Breast epithelium (tissue), 4 donors: ENCODE measurements around the gene CRYBG2. TPM values are rescaled to one million over a fixed set of nuclear protein-coding genes. Genes with fewer than 3 reads are reported as not detected.

Experiments
- DNase-seq, 2 donors: peaks; one replicate each; pipeline ENCODE4 v3.0.0-alpha.2; 2019; ENCODE audit warnings: low spot score in 2 of 2
- H3K27ac ChIP-seq, 2 donors: fragments of 200-600 bp; sonication (generic) in 1 of 2; one replicate each; pipeline ENCODE4 v1.5.1; 2016 to 2019; ENCODE audit warnings: mild to moderate bottlenecking in 1 of 2
- H3K27me3 ChIP-seq, 2 donors: fragments of 200-600 bp; sonication (generic) in 1 of 2; one replicate each; pipeline versions ENCODE4 v1.5.1 to v1.6.0; 2017 to 2019; ENCODE audit warnings: control low read depth in 1 of 2, mild to moderate bottlenecking in 1 of 2
- H3K36me3 ChIP-seq: fragments of 200-600 bp; one replicate; pipeline ENCODE4 v1.5.1; 2019
- H3K4me1 ChIP-seq, 2 donors: fragments of 200-600 bp; sonication (generic); one replicate each; pipeline ENCODE4 v1.5.1; 2016 to 2019; ENCODE audit warnings: control low read depth in 1 of 2
- H3K4me3 ChIP-seq, 3 donors: fragments of 200-600 bp; sonication (generic); 1 replicate in 2 of 3; 2 replicates in 1 of 3; pipeline ENCODE4 v1.5.1; 2016 to 2019; ENCODE audit warnings: mild to moderate bottlenecking in 3 of 3, moderate library complexity in 2 of 3
- H3K9me3 ChIP-seq, 2 donors: fragments of 200-600 bp; sonication (generic) in 1 of 2; one replicate each; pipeline ENCODE4 v1.5.1; 2016 to 2019; ENCODE audit warnings: control low read depth in 1 of 2
- CTCF ChIP-seq, 3 donors: fragments of 450-650 bp; IDR thresholded peaks; one replicate each; pipeline ENCODE4 v1.5.1; 2016 to 2017; ENCODE audit warnings: antibody characterized with exemption in 3 of 3, mild to moderate bottlenecking in 3 of 3, moderate library complexity in 3 of 3
- POLR2A ChIP-seq: fragments of 450-650 bp; IDR thresholded peaks from one replicate; pipeline ENCODE4 v1.6.1; 2016; ENCODE audit warnings: antibody characterized with exemption, mild to moderate bottlenecking, moderate library complexity
- POLR2AphosphoS5 ChIP-seq, 3 donors: sonication (generic); formaldehyde crosslinking; IDR thresholded peaks; one replicate each; pipeline ENCODE4 v1.6.1; 2017; ENCODE audit warnings: antibody characterized with exemption in 3 of 3
- intact Hi-C: fragments of 100-400 bp; cut with DNase I; formaldehyde crosslinking; loops from one replicate; pipeline ENCODE4 v1.15.1; 2023; ENCODE audit warnings: low total_unique reads
- total RNA-seq, 3 donors: library from RNA; depleted of rRNA; stranded (reverse); fragments of >200 nt; gene quantifications; one replicate each; pipeline ENCODE4 v1.1.0, GENCODE V29; 2016

The CRYBG2 gene
- total RNA-seq, 3 donors from 2014 or later: 0.66 TPM; not detected in 2

DNA sequence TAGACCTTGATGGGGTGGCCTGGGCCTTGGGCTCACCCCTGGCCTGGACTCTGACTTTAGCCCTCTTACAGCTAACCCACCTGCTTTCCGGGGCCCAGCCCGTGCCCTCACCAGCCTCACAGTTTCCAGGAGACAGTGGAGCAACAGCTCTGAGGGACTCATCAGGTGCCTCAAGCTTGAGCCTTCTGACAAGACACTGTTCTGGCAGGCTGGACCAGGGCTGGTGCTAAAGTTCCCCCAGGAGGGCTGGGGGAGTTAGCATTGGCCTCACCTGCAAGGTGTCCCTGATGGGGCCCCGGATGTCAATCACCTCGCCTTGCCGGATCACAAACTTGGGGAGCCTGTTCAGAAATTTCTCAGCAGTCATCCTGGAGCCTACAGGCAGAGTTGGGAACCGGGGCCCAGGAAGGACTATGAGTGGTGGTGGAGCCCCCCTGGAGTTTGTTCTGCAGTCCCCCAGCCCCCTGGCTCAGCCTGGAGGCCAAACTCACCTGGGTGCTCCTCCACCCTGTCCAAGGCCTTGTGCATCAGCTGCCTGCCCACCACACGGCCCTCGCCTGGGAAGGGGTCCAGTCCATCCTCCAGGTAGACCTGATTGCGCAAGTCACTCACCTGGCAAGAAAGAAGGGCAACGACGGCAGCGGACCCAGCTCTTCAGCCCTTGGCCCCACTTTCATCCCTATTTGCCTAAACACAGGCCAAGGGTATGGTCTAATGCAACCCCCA lies 69.9 kb downstream of the CRYBG2 start:
- Histone ChIP-seq H3K27me3 (no peaks in the 10 kb centered on the region), H3K4me1 (peaks cover 4 to 8% of the 10 kb centered on the region in 2 donors), H3K27ac (peak overlapping the region; percentile 40 to 82), H3K9me3 (no peaks in the 10 kb centered on the region), H3K4me3 (no peak overlapping the region), H3K36me3 (no peaks in the 10 kb centered on the region)
- TF ChIP-seq CTCF (IDR thresholded peaks at IDR 0.05) (no peak), POLR2AphosphoS5 (IDR thresholded peaks at IDR 0.05) (no peak), POLR2A (no peak)
- intact Hi-C loops: no loop called here
- DNase-seq: no peak

DNA sequence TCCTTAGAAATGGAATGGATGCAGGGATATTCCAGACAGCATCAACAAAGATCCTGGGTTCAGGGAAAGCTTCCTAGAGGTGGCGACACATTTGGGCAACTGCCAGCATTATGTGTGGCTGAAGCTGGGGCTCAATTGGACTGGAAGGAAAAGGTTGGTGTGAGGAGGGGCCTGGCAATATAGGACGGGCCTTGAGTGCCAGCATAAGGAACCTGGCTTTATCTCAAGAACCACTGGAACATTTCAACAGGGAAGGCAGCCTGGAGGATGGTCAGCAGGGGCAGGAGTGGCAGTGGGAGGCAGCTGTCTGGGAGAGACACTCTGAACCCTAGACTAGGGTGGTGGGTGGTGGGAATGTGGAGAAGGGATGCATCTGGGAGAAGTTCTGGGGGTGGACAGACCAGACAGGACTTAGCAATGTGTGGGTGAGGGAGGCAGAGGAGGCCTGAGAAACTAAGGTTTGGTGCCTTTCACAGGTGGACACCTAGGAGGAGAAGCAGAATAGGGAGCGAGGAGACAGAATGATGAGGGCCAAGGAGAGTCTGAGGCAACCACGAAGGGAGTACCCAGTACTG lies 70.6 kb downstream of the CRYBG2 start:
- H3K4me1 ChIP-seq: peaks cover 6 to 12% of the 10 kb centered on the region in 2 donors
- H3K4me3 ChIP-seq: no peak overlapping the region
- peak overlapping the region; percentile 36 to 82 for H3K27ac ChIP-seq
- TF ChIP-seq CTCF (IDR thresholded peaks at IDR 0.05): no peak
- no peak for TF ChIP-seq POLR2AphosphoS5 (IDR thresholded peaks at IDR 0.05)
- TF ChIP-seq POLR2A: no peak
- H3K9me3 ChIP-seq: no peaks in the 10 kb centered on the region
- no peak for DNase-seq
- intact Hi-C loops: no loop called here
- no peaks in the 10 kb centered on the region for H3K27me3 ChIP-seq
- no peaks in the 10 kb centered on the region for H3K36me3 ChIP-seq

- intact Hi-C loops: no loop called here
- no peak for DNase-seq
- Histone ChIP-seq H3K4me3 (no peak overlapping the region), H3K27ac (no peak overlapping the region), H3K36me3 (no peaks in the 10 kb centered on the region), H3K4me1 (peaks cover 8 to 12% of the 10 kb centered on the region in 2 donors), H3K27me3 (no peaks in the 10 kb centered on the region), H3K9me3 (no peaks in the 10 kb centered on the region)
- TF ChIP-seq POLR2AphosphoS5 (IDR thresholded peaks at IDR 0.05) (no peak), CTCF (IDR thresholded peaks at IDR 0.05) (no peak), POLR2A (no peak)
These were observed 71.5 kb downstream of the CRYBG2 start for GRCh38 chr1:26282401-26282918.

GRCh38 chr1:26281971-26282370 lies 72.0 kb downstream of the CRYBG2 start:
- Histone ChIP-seq H3K27me3 (no peaks in the 10 kb centered on the region), H3K27ac (peak overlapping the region; percentile 8 to 97), H3K4me3 (no peak overlapping the region), H3K36me3 (no peaks in the 10 kb centered on the region), H3K9me3 (no peaks in the 10 kb centered on the region), H3K4me1 (peaks cover 8 to 17% of the 10 kb centered on the region in 2 donors)
- TF ChIP-seq POLR2A: no peak
- intact Hi-C loops: no loop called here
- no peak for DNase-seq

DNA sequence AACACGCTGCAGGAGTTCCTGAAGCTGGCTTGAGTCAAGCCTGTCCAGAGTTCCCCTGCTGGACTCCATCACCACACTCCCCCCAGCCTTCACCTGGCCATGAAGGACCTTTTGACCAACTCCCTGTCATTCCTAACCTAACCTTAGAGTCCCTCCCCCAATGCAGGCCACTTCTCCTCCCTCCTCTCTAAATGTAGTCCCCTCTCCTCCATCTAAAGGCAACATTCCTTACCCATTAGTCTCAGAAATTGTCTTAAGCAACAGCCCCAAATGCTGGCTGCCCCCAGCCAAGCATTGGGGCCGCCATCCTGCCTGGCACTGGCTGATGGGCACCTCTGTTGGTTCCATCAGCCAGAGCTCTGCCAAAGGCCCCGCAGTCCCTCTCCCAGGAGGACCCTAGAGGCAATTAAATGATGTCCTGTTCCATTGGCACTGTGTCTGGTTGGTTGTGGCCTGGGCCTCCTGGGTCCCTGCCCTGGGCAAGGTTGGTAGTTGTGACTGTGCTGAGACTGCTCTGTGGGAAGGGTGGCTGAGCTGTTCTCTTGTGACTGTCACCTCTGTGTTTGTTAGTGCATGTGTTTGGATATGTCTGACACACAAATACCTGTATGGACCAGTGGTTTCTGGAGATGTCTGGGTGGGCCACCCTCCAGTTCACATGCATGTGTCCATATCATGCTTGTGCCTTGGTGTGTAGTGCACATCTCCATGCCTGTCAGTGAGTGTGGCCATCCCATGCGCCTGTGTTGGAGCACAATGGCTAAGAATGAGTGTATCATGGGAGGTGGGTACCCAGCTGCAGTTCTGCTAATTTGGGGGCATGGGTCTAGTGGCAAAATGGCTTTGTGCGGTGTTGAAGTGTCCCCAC lies 72.6 kb downstream of the CRYBG2 start:
- H3K9me3 ChIP-seq: no peaks in the 10 kb centered on the region
- no peak for TF ChIP-seq POLR2AphosphoS5 (IDR thresholded peaks at IDR 0.05)
- no peak for TF ChIP-seq CTCF (IDR thresholded peaks at IDR 0.05)
- TF ChIP-seq POLR2A: no peak
- peaks cover 8 to 23% of the 10 kb centered on the region in 2 donors for H3K4me1 ChIP-seq
- peak overlapping the region; percentile 95 to 97 for H3K27ac ChIP-seq
- no peak for DNase-seq
- intact Hi-C loops: no loop called here
- no peaks in the 10 kb centered on the region for H3K36me3 ChIP-seq
- peak overlapping the region in 2 of 3 donors; percentile 93 to 95 for H3K4me3 ChIP-seq
- no peaks in the 10 kb centered on the region for H3K27me3 ChIP-seq
